GM19463 (cell line): ENCODE data around the gene GPRASP3.
A peak's percentile ranks its signal among the peaks of the same experiment; 100 is the strongest.

Experiments
- ATAC-seq: cut with Tn5 transposase; IDR thresholded peaks from one replicate; pipeline ENCODE4 v1.9.1; 2021; ENCODE audit warnings: mild to moderate bottlenecking, moderate library complexity; ENCODE audit not compliant: unreplicated experiment

GPRASP3 gene

GRCh38 chrX:102745857-102746584 lies 25.5 kb downstream of the GPRASP3 start:
- ATAC-seq = no peak

- ATAC-seq = no peak
These were observed 44.7 kb downstream of the GPRASP3 start for GRCh38 chrX:102765217-102765616.

- ATAC-seq = no peak
These were observed 45.3 kb downstream of the GPRASP3 start for GRCh38 chrX:102765809-102766208.

GRCh38 chrX:102767287-102767686 lies 46.7 kb downstream of the GPRASP3 start:
- ATAC-seq = no peak

GRCh38 chrX:102768987-102769761 lies 48.6 kb downstream of the GPRASP3 start:
- ATAC-seq = peak; percentile 94
